IMR-90 (cell line): Measurements from ENCODE around the gene ALKAL2. TPM values are rescaled to one million over a fixed set of nuclear protein-coding genes. Genes with fewer than 3 reads are reported as not detected.
A peak's percentile ranks its signal among the peaks of the same experiment; 100 is the strongest.

Experiments used
- ATAC-seq: fragments of 200-7000 bp; cut with Tn5 transposase; 2 replicates; pipeline ENCODE4 v1.9.1; 2020; ENCODE audit warnings: low read depth, mild to moderate bottlenecking, moderate library complexity
- BruUV-seq: library from RNA; stranded (reverse); fragments of 400-500 nt; replicated peaks from 2 replicates; lab custom pipeline; 2021; lab: Mats Ljungman, UMichigan
- CTCF ChIA-PET: fragments of 300-600 bp; formaldehyde crosslinking; extraction: SDS; loops from one replicate; lab custom pipeline; 2021; ENCODE audit warnings: antibody characterized with exemption; lab: Yijun Ruan, JAX
- POLR2A ChIA-PET: fragments of 300-600 bp; sonication (Branson Sonifier 250); formaldehyde crosslinking; loops from one replicate; lab custom pipeline; 2022; ENCODE audit warnings: antibody characterized with exemption; ENCODE audit not compliant: unreplicated experiment; lab: Charles Lee
- DNase-seq: peaks from one replicate; pipeline ENCODE4 v3.0.0; 2013
- H2AFZ ChIP-seq: replicated peaks from 2 replicates; pipeline ENCODE3; 2013; ENCODE audit warnings: low read length, mild to moderate bottlenecking; ENCODE audit not compliant: poor library complexity
- H2AK5ac ChIP-seq: 2 replicates; pipeline ENCODE4 v1.6.1; 2013; ENCODE audit warnings: low read depth, low read length, inconsistent platforms
- H2AK9ac ChIP-seq: replicated peaks from 2 replicates; pipeline ENCODE3; 2013; ENCODE audit warnings: mild to moderate bottlenecking, low read depth, low read length, moderate library complexity; ENCODE audit not compliant: poor library complexity
- H2BK120ac ChIP-seq: 2 replicates; pipeline ENCODE4 v1.6.1; 2013; ENCODE audit warnings: low read depth, low read length, inconsistent platforms
- H2BK15ac ChIP-seq: 3 replicates; pipeline ENCODE4 v1.6.1; 2013; ENCODE audit warnings: low read depth, low read length, inconsistent platforms
- H2BK20ac ChIP-seq: 2 replicates; pipeline ENCODE4 v1.6.1; 2013; ENCODE audit warnings: low read depth, mild to moderate bottlenecking, inconsistent platforms, low read length, moderate library complexity
- H2BK5ac ChIP-seq: 2 replicates; pipeline ENCODE4 v1.6.1; 2013; ENCODE audit warnings: mild to moderate bottlenecking, low read depth, low read length, inconsistent platforms; ENCODE audit not compliant: poor library complexity, severe bottlenecking
- H3K14ac ChIP-seq: replicated peaks from 2 replicates; pipeline ENCODE4 v1.6.1; 2013; ENCODE audit warnings: low read depth, low read length, inconsistent platforms
- H3K18ac ChIP-seq: 2 replicates; pipeline ENCODE4 v1.6.1; 2013; ENCODE audit warnings: low read depth, low read length, control low read depth
- H3K23ac ChIP-seq: 2 replicates; pipeline ENCODE4 v1.6.1; 2013; ENCODE audit warnings: low read depth, low read length, inconsistent platforms
- H3K27ac ChIP-seq: 2 replicates; pipeline ENCODE4 v1.5.1; 2013; ENCODE audit warnings: mild to moderate bottlenecking, control low read depth, low read length; ENCODE audit not compliant: insufficient read depth
- H3K27me3 ChIP-seq: 2 replicates; pipeline ENCODE4 v1.6.1; 2013; ENCODE audit warnings: low read length; ENCODE audit not compliant: control insufficient read depth, insufficient read depth
- H3K36me3 ChIP-seq: 2 replicates; pipeline ENCODE4 v1.6.1; 2013; ENCODE audit warnings: low read length, mixed read lengths; ENCODE audit not compliant: control insufficient read depth, insufficient read depth
- H3K4ac ChIP-seq: 2 replicates; pipeline ENCODE4 v1.6.1; 2013; ENCODE audit warnings: low read depth, low read length, inconsistent platforms
- H3K4me1 ChIP-seq: 2 replicates; pipeline ENCODE4 v1.6.1; 2013; ENCODE audit warnings: low read length, mixed read lengths; ENCODE audit not compliant: control insufficient read depth, insufficient read depth
- H3K4me2 ChIP-seq: 2 replicates; pipeline ENCODE4 v1.6.1; 2013; ENCODE audit warnings: low read depth, mild to moderate bottlenecking, control low read depth, low read length, moderate library complexity
- H3K4me3 ChIP-seq: 2 replicates; pipeline ENCODE4 v1.5.1; 2013; ENCODE audit warnings: low read depth, mild to moderate bottlenecking, control low read depth, low read length, moderate library complexity; ENCODE audit not compliant: insufficient read depth
- H3K56ac ChIP-seq: 2 replicates; pipeline ENCODE4 v1.6.1; 2013; ENCODE audit warnings: low read length, inconsistent platforms; ENCODE audit not compliant: insufficient read depth; ENCODE audit errors: extremely low read depth
- H3K79me1 ChIP-seq, 2 experiments: 2 replicates each; pipeline ENCODE4 v1.6.1; 2013; ENCODE audit warnings: low read length in 2 of 2, inconsistent platforms in 1 of 2, low read depth in 1 of 2
- H3K9ac ChIP-seq: 2 replicates; pipeline ENCODE4 v1.6.1; 2013; ENCODE audit warnings: low read depth, low read length, control low read depth
- H3K9me1 ChIP-seq: 2 replicates; pipeline ENCODE4 v1.6.1; 2013; ENCODE audit warnings: low read length, inconsistent platforms; ENCODE audit not compliant: insufficient read depth
- H3K9me3 ChIP-seq: 2 replicates; pipeline ENCODE4 v1.6.1; 2013; ENCODE audit warnings: low read length; ENCODE audit not compliant: control insufficient read depth, insufficient read depth
- H4K20me1 ChIP-seq: 2 replicates; pipeline ENCODE4 v1.6.1; 2013; ENCODE audit warnings: low read length, inconsistent platforms; ENCODE audit not compliant: insufficient read depth
- H4K5ac ChIP-seq: 2 replicates; pipeline ENCODE4 v1.6.1; 2013; ENCODE audit warnings: mild to moderate bottlenecking, low read depth, low read length, control low read depth
- H4K8ac ChIP-seq, 2 experiments: 2 replicates each; pipeline ENCODE4 v1.6.1; 2013; ENCODE audit warnings: low read depth in 2 of 2, low read length in 2 of 2, control low read depth in 1 of 2, inconsistent platforms in 1 of 2
- H4K91ac ChIP-seq: 2 replicates; pipeline ENCODE4 v1.6.1; 2013; ENCODE audit warnings: low read depth, low read length, inconsistent platforms; ENCODE audit not compliant: insufficient read depth
- CEBPB ChIP-seq: IDR thresholded peaks from 2 replicates; pipeline ENCODE4 v1.6.1; 2012; ENCODE audit warnings: low read depth, low read length, improper control_type of control experiment
- FOS ChIP-seq: fragments of 150-350 bp; IDR thresholded peaks from 2 replicates; pipeline ENCODE4 v1.6.1; 2016; ENCODE audit warnings: low read depth, low read length
- MAFK ChIP-seq: IDR thresholded peaks from 2 replicates; pipeline ENCODE4 v1.6.1; 2012; ENCODE audit warnings: low read depth, low read length, improper control_type of control experiment
- MAZ ChIP-seq: IDR thresholded peaks from 2 replicates; pipeline ENCODE4 v1.6.1; 2012; ENCODE audit warnings: low read depth, mild to moderate bottlenecking, low read length, improper control_type of control experiment, moderate library complexity, borderline replicate concordance
- POLR2A ChIP-seq: IDR thresholded peaks from 2 replicates; pipeline ENCODE4 v1.6.1; 2012; ENCODE audit warnings: mild to moderate bottlenecking, low read depth, low read length
- SMC3 ChIP-seq: fragments of 150-350 bp; IDR thresholded peaks from 2 replicates; pipeline ENCODE4 v1.6.1; 2016; ENCODE audit warnings: low read depth, mild to moderate bottlenecking, antibody characterized with exemption, low read length, moderate library complexity
- WGBS, 2 experiments: methylation state at CpG; one replicate each; pipeline versions ENCODE4 v1.1.5 to v1.1.7; 2013; ENCODE audit warnings: missing lambda C conversion rate in 2 of 2; ENCODE audit not compliant: insufficient read length in 1 of 2; ENCODE audit errors: extremely low coverage in 2 of 2; 5-methylcytosine and 5-hydroxymethylcytosine counted together
- dilution Hi-C: fragments of 300-500 bp; cut with HindIII; formaldehyde crosslinking; loops from one replicate; pipeline ENCODE4 v1.14.3; 2018; ENCODE audit warnings: low sequenced_read_pairs; ENCODE audit not compliant: unreplicated experiment
- in situ Hi-C: fragments of 300-500 bp; cut with MboI; formaldehyde crosslinking; loops from 3 replicates; pipeline ENCODE4 v1.14.3; 2019; ENCODE audit warnings: low sequenced_read_pairs, inconsistent platforms, mixed read lengths
- intact Hi-C: fragments of 100-400 bp; cut with micrococcal nuclease; formaldehyde crosslinking; loops from 2 replicates; pipeline ENCODE4 v1.10.0; 2022
- polyA plus RNA-seq, 3 experiments: library from polyadenylated mRNA; depleted of rRNA; stranded (reverse); fragments of >200 nt; gene quantifications; 2 replicates each; pipeline ENCODE4 v1.2.3, GENCODE V29; 2012; ENCODE audit warnings: low replicate concordance in 1 of 3
- total RNA-seq: library from RNA; depleted of rRNA; stranded (reverse); fragments of >200 nt; gene quantifications from 2 replicates; pipeline ENCODE4 v1.2.3, GENCODE V29; 2012
- TF ChIP-seq, protein P1 (sequence below): fragments of 150-350 bp; IDR thresholded peaks from 2 replicates; pipeline ENCODE4 v1.6.1; 2017; ENCODE audit warnings: mild to moderate bottlenecking, antibody characterized with exemption, low read length, low read depth
- TF ChIP-seq, protein P2 (sequence below): fragments of 150-350 bp; IDR thresholded peaks from 2 replicates; pipeline ENCODE4 v1.6.1; 2016; ENCODE audit warnings: low read depth, mild to moderate bottlenecking, low read length, moderate library complexity, borderline replicate concordance

ALKAL2 gene
- total and polyA plus RNA-seq, 2 of the 4 experiments (the other 2 are of a cell fraction) = not detected

DNA sequence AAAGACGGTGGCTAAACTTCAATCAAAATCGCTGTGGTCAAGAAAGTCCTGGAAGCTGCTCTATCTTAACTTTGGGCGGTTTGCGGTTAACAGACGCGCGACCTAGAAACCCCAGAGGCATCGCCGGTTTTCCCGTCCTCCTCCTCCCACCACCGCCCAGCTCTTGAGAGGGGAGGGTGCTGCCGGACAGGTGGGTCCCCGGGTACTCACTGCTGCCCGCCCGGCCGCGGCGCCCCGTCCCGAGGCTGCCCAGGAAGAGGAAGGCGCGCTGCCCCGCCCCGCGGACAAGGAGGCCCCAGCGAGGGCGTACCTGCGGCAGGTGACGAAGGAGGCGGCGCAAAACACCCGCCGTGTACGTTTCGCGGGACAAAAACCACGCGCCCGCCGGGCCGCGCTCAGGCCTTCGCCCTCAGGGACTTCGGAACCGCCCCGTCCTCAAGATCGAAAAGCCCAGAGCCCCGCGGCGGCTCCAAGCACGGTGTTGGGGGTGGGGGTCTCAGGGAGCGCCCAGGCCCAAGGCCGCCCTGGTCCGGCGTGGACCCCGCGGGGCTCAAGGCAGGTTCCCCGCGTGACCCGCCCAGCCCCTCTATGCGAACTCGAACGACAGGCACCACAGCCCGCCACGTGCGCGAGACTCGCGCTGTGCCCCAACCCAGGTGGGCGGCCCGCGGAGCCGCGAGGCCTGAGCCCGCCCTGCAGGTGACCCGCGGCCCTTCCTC, 24.0 kb downstream of the ALKAL2 start, which contains the start of gene SH3YL1:
TSS of gene SH3YL1 (minus strand) at position 259 of the 719 bp plus-strand sequence. CDS start at position 211, 48 bp downstream.
- WGBS, 2 experiments = 2% methylated on average over 11 of the region's 77 CpGs; no CpG with 5 or more reads in 1 of the 2 experiments

More for the DNA sequence above, 24.0 kb downstream of the ALKAL2 start, which contains the start of gene SH3YL1:
- H3K9me3 ChIP-seq = no peaks in the 10 kb centered on the region
- peak within 1 kb of the TSS; percentile 95 for H3K27ac ChIP-seq
- BruUV-seq = no TSS peak
- H3K9ac ChIP-seq = peak within 1 kb of the TSS; percentile 99
- dilution Hi-C loops = no loop called here
- TF ChIP-seq MAFK (no peak), FOS (no peak), CEBPB (no peak), MAZ (no peak), SMC3 (no peak), POLR2A (no peak)
- TF ChIP-seq, protein P1, sequence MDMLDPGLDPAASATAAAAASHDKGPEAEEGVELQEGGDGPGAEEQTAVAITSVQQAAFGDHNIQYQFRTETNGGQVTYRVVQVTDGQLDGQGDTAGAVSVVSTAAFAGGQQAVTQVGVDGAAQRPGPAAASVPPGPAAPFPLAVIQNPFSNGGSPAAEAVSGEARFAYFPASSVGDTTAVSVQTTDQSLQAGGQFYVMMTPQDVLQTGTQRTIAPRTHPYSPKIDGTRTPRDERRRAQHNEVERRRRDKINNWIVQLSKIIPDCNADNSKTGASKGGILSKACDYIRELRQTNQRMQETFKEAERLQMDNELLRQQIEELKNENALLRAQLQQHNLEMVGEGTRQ = no peak
- TF ChIP-seq, protein P2, sequence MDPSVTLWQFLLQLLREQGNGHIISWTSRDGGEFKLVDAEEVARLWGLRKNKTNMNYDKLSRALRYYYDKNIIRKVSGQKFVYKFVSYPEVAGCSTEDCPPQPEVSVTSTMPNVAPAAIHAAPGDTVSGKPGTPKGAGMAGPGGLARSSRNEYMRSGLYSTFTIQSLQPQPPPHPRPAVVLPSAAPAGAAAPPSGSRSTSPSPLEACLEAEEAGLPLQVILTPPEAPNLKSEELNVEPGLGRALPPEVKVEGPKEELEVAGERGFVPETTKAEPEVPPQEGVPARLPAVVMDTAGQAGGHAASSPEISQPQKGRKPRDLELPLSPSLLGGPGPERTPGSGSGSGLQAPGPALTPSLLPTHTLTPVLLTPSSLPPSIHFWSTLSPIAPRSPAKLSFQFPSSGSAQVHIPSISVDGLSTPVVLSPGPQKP = no peak
- in situ Hi-C loops = no loop called here
- peaks cover 21% of the 10 kb centered on the region; the same call in 1 of the 2 replicates for H4K20me1 ChIP-seq
- H2BK5ac ChIP-seq = peak within 1 kb of the TSS; percentile 95
- peak within 1 kb of the TSS; percentile 97 for H3K4ac ChIP-seq
- H4K8ac ChIP-seq = peak within 1 kb of the TSS; percentile 74 to 99
- H3K9me1 ChIP-seq = peaks cover 3% of the 10 kb centered on the region
- H3K79me1 ChIP-seq = peaks cover 16 to 37% of the 10 kb centered on the region in 2 experiments
- peak within 1 kb of the TSS; percentile 98 for H3K4me3 ChIP-seq
- peak within 1 kb of the TSS; percentile 95 for H3K18ac ChIP-seq
- CTCF ChIA-PET = no interaction called here
- H2BK20ac ChIP-seq = no peak within 1 kb of the TSS
- no peak within 1 kb of the TSS for H3K56ac ChIP-seq
- H3K27me3 ChIP-seq = no peaks in the 10 kb centered on the region
- peaks cover 12% of the 10 kb centered on the region for H3K4me1 ChIP-seq
- H2AK5ac ChIP-seq = no peak within 1 kb of the TSS; the same call in 1 of the 2 replicates
- H2BK15ac ChIP-seq = no peak within 1 kb of the TSS
- H3K23ac ChIP-seq = peak within 1 kb of the TSS; percentile 96
- H4K5ac ChIP-seq = peak within 1 kb of the TSS; percentile 100
- no peaks in the 10 kb centered on the region; the same call in 1 of the 2 replicates for H3K36me3 ChIP-seq
- H3K4me2 ChIP-seq = peak within 1 kb of the TSS; percentile 92
- ATAC-seq (peak; percentile 1), DNase-seq (no peak)
- peak within 1 kb of the TSS; percentile 98 for H4K91ac ChIP-seq
- POLR2A ChIA-PET = interaction anchor here (0.5 kb wide), 1 partner anchor 22 kb away, joined by 3 read pairs; no protein-coding TSS in a partner anchor
- intact Hi-C loops = loop anchor here (1.0 to 5.0 kb wide), 2 partner anchors 26 to 413 kb away; partner anchors contain the start of gene TMEM18
- peak within 1 kb of the TSS; percentile 99 for H3K14ac ChIP-seq
- H2AFZ ChIP-seq = peak within 1 kb of the TSS; percentile 96
- H2AK9ac ChIP-seq = peak within 1 kb of the TSS; percentile 92
- H2BK120ac ChIP-seq = no peak within 1 kb of the TSS
